ENCODE data around the gene AGPAT3. TPM values are rescaled to one million over a fixed set of nuclear protein-coding genes. Genes with fewer than 3 reads are reported as not detected.
A peak's percentile ranks its signal among the peaks of the same experiment; 100 is the strongest.

The AGPAT3 gene
- total and polyA plus RNA-seq, 10 of the 15 experiments (the other 5 are each of a cell fraction or from before 2014, with no cell fraction given) = 1.2 to 110 (median 30.8) TPM

GRCh38 chr21:43919283-43919682 is 54.3 kb downstream of the AGPAT3 start:
- in situ Hi-C loops (cut with MboI) = no loop called here
- H3K4me2 ChIP-seq (ENCODE audit: control insufficient read depth, insufficient read depth) = peak overlapping the region; percentile 3; the same call in 1 of the 2 replicates
- no peaks in the 10 kb centered on the region for H4K20me1 ChIP-seq (ENCODE audit: control insufficient read depth, insufficient read depth)
- ChIA-PET SMC1A (ENCODE audit: uncharacterized antibody, unreplicated experiment) (interaction anchor here (1.0 to 1.7 kb wide), 5 partner anchors 17 to 108 kb away, joined by 3 to 6 read pairs (median 3); no protein-coding TSS in a partner anchor), RAD21 (ENCODE audit: unreplicated experiment) (interaction anchor here (1.4 to 2.3 kb wide), 4 partner anchors 20 to 113 kb away, joined by 3 to 12 read pairs (median 6); no protein-coding TSS in a partner anchor), CTCF (interaction anchor here (1.5 to 1.7 kb wide), 3 partner anchors 51 to 111 kb away, joined by 5 to 10 read pairs (median 6); no protein-coding TSS in a partner anchor), POLR2A (interaction anchor here (0.6 to 1.2 kb wide), 2 partner anchors 21 to 101 kb away, joined by 3 read pairs; no protein-coding TSS in a partner anchor)
- H3K36me3 ChIP-seq (ENCODE audit: control insufficient read depth in 2 of 2, insufficient read depth in 2 of 2, low read length in 1 of 2) = peaks cover 0 to 6% of the 10 kb centered on the region in 2 experiments; a peak in 3 of 4 replicates
- TF ChIP-seq MXI1 (IDR thresholded peaks at IDR 0.05; ENCODE audit: low read depth, low read length) = no peak
- no peak for TF ChIP-seq YBX1 (IDR thresholded peaks at IDR 0.05)
- no peak for TF ChIP-seq POLR2A (IDR thresholded peaks at IDR 0.05; ENCODE audit: low read depth, low read length)
- TF ChIP-seq SIX5 (IDR thresholded peaks at IDR 0.05; ENCODE audit: low read depth, low read length, severe bottlenecking) = no peak
- TF ChIP-seq, protein P1, sequence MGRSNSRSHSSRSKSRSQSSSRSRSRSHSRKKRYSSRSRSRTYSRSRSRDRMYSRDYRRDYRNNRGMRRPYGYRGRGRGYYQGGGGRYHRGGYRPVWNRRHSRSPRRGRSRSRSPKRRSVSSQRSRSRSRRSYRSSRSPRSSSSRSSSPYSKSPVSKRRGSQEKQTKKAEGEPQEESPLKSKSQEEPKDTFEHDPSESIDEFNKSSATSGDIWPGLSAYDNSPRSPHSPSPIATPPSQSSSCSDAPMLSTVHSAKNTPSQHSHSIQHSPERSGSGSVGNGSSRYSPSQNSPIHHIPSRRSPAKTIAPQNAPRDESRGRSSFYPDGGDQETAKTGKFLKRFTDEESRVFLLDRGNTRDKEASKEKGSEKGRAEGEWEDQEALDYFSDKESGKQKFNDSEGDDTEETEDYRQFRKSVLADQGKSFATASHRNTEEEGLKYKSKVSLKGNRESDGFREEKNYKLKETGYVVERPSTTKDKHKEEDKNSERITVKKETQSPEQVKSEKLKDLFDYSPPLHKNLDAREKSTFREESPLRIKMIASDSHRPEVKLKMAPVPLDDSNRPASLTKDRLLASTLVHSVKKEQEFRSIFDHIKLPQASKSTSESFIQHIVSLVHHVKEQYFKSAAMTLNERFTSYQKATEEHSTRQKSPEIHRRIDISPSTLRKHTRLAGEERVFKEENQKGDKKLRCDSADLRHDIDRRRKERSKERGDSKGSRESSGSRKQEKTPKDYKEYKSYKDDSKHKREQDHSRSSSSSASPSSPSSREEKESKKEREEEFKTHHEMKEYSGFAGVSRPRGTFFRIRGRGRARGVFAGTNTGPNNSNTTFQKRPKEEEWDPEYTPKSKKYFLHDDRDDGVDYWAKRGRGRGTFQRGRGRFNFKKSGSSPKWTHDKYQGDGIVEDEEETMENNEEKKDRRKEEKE (IDR thresholded peaks at IDR 0.05) = no peak
- no peak for TF ChIP-seq TCF3 (IDR thresholded peaks at IDR 0.05; ENCODE audit: borderline replicate concordance, insufficient read depth, low read depth, low read length)
- TF ChIP-seq ZNF384 (IDR thresholded peaks at IDR 0.05; ENCODE audit: borderline replicate concordance, low read depth, low read length) = no peak
- no peak for TF ChIP-seq NFXL1 (IDR thresholded peaks at IDR 0.05; ENCODE audit: borderline replicate concordance)
- no peak for TF ChIP-seq GATAD2B (conservative IDR thresholded peaks at IDR 0.05; ENCODE audit: low read depth)
- no peak for TF ChIP-seq CEBPB (IDR thresholded peaks at IDR 0.05; ENCODE audit: borderline replicate concordance in 1 of 2, low read depth in 2 of 2, low read length in 2 of 2)
- no peak for TF ChIP-seq SPI1 (IDR thresholded peaks at IDR 0.05; ENCODE audit: borderline replicate concordance, insufficient read depth, low read depth, low read length)
- TF ChIP-seq PRDM15 (CRISPR knock-in tag; IDR thresholded peaks at IDR 0.05) = no peak
- ATAC-seq (no peak), DNase-seq (ENCODE audit: low read depth, low spot score) (no peak), FAIRE-seq (no peak)
- H3K27me3 ChIP-seq (replicated peaks in 1 of 2; ENCODE audit: control insufficient read depth in 2 of 2, insufficient read depth in 2 of 2, low read length in 1 of 2) = no peaks in the 10 kb centered on the region
- no peak overlapping the region for H2AFZ ChIP-seq (ENCODE audit: control insufficient read depth, low read depth, low read length)
- H3K4me3 ChIP-seq = peak overlapping the region; percentile 62; the same call in 1 of the 2 replicates
- H3K9me3 ChIP-seq (replicated peaks; ENCODE audit: control insufficient read depth, insufficient read depth, low read length) = no peaks in the 10 kb centered on the region
- no peak overlapping the region for H3K9ac ChIP-seq (ENCODE audit: control insufficient read depth, insufficient read depth, low read length)
- intact Hi-C loops (cut with micrococcal nuclease; ENCODE audit: unreplicated experiment) = loop anchor here (2.0 kb wide), 1 partner anchor 52 kb away; no protein-coding TSS in a partner anchor
- WGBS (ENCODE audit: insufficient coverage, insufficient replicate concordance, low lambda C conversion rate, missing lambda C conversion rate) = 100% methylated on average over 7 of the region's 7 CpGs
- BruUV-seq (replicated peaks) = no TSS peak
- peaks cover 32% of the 10 kb centered on the region for H3K4me1 ChIP-seq (ENCODE audit: control insufficient read depth, insufficient read depth, low read length)
- no peak overlapping the region for H3K27ac ChIP-seq (ENCODE audit: control insufficient read depth, insufficient read depth)
- peaks cover 87% of the 10 kb centered on the region for H3K79me2 ChIP-seq (ENCODE audit: control insufficient read depth, insufficient read depth, low read length)
